Mucosa of descending colon (tissue), 3 donors: ENCODE measurements around the gene PLA2G4E. TPM values are rescaled to one million over a fixed set of nuclear protein-coding genes. Genes with fewer than 3 reads are reported as not detected.
A peak's percentile ranks its signal among the peaks of the same experiment; 100 is the strongest.

Experiments
- ATAC-seq: fragments of 200-7000 bp; cut with Tn5 transposase; one replicate; pipeline ENCODE4 v1.9.1; 2020; ENCODE audit warnings: mild to moderate bottlenecking, moderate library complexity
- DNase-seq, 3 donors: peaks; one replicate each; pipeline ENCODE4 v3.0.0-alpha.2; 2020
- H3K36me3 ChIP-seq: fragments of 200-600 bp; one replicate; pipeline ENCODE4 v1.8.0; 2021; ENCODE audit warnings: low read depth, mild to moderate bottlenecking
- H3K4me1 ChIP-seq: fragments of 200-600 bp; one replicate; pipeline ENCODE4 v1.8.0; 2021; ENCODE audit warnings: low read depth, mild to moderate bottlenecking
- H3K4me3 ChIP-seq: fragments of 200-600 bp; one replicate; pipeline ENCODE4 v1.8.0; 2021; ENCODE audit warnings: mild to moderate bottlenecking
- H3K9me3 ChIP-seq: fragments of 200-600 bp; one replicate; pipeline ENCODE4 v1.8.0; 2021; ENCODE audit warnings: mild to moderate bottlenecking
- CTCF ChIP-seq: fragments of 200-600 bp; IDR thresholded peaks from one replicate; pipeline ENCODE4 v1.8.0; 2022; ENCODE audit warnings: antibody characterized with exemption, mild to moderate bottlenecking
- intact Hi-C, 2 donors: fragments of 100-400 bp; cut with DNase I in 1 of 2; cut with micrococcal nuclease in 1 of 2; formaldehyde crosslinking; loops; one replicate each; pipeline versions ENCODE4 v1.11.0 to v1.11.1; 2022; cut with DNase I, micrococcal nuclease
- long read RNA-seq, 2 donors: library from polyadenylated mRNA; unstranded; transcript quantifications; one replicate each; pipeline ENCODE4 v2.0.0, GENCODE V29; 2019 to 2021
- total RNA-seq, 3 donors: library from RNA; stranded (reverse); fragmentation: NEBNext Ultra II Directional in 2 of 3; extraction: Animal tissue kit (Norgen Biotek cat#: 25700) in 2 of 3; gene quantifications; one replicate each; pipeline versions ENCODE4 v1.2.1 to v1.2.4, GENCODE V29; 2021 to 2023
- donor health status: DM: no; HTN: no; CAD: no; lungs with moderate emphysema.
- donor health status: DM: no; HTN: no; CAD: no.
- donor health status: DM: no; HTN: yes; CAD: no.

PLA2G4E gene, protein sequence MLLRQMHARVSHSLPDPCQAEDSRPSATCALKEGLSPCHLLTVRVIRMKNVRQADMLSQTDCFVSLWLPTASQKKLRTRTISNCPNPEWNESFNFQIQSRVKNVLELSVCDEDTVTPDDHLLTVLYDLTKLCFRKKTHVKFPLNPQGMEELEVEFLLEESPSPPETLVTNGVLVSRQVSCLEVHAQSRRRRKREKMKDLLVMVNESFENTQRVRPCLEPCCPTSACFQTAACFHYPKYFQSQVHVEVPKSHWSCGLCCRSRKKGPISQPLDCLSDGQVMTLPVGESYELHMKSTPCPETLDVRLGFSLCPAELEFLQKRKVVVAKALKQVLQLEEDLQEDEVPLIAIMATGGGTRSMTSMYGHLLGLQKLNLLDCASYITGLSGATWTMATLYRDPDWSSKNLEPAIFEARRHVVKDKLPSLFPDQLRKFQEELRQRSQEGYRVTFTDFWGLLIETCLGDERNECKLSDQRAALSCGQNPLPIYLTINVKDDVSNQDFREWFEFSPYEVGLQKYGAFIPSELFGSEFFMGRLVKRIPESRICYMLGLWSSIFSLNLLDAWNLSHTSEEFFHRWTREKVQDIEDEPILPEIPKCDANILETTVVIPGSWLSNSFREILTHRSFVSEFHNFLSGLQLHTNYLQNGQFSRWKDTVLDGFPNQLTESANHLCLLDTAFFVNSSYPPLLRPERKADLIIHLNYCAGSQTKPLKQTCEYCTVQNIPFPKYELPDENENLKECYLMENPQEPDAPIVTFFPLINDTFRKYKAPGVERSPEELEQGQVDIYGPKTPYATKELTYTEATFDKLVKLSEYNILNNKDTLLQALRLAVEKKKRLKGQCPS
- under 1 TPM; 0.06 to 0.27 (median 0.09) TPM for total RNA-seq
- long read RNA-seq, donor 1, result 0 reads
- long read RNA-seq, donor 2, result 0 reads

DNA sequence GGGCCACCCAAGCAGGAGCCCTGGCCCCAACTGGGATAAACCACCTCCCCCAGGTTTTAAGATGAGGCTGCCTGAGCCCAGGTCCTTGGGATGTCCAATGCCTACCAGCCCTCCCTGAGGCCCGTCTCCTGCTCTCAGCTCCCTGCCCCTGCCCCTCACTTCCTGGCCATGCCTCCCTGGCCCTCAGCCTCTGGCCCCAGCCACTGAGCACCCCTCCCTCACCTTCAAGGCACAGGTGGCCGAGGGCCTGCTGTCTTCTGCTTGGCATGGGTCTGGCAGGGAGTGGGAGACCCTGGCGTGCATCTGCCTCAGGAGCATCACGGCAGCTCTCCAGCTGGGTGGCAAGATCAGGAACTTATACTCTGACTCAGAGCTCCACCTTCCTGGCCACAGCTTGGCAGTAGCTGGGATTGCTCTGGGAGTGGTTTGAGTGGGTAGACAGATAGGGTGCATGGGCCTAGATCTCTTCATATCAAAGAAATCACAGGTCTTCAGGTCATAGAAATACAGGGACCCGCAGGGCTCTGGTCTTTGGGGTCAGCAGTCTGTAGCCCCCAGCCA lies at the start of gene PLA2G4E:
PLA2G4E (minus strand) TSS at position 330 of the 561 bp plus-strand sequence; CDS start at position 318, 12 bp downstream.
- intact Hi-C loops, result no loop called here
- ATAC-seq, result no peak
- no peaks in the 10 kb centered on the region for H3K36me3 ChIP-seq
- H3K4me3 ChIP-seq, result no peak within 1 kb of the TSS
- no peak for TF ChIP-seq CTCF
- no peak for DNase-seq
- no peaks in the 10 kb centered on the region for H3K9me3 ChIP-seq
- no peaks in the 10 kb centered on the region for H3K4me1 ChIP-seq

- Histone ChIP-seq H3K36me3 (no peaks in the 10 kb centered on the region), H3K4me3 (no peak overlapping the region), H3K4me1 (no peaks in the 10 kb centered on the region), H3K9me3 (no peaks in the 10 kb centered on the region)
- no peak for DNase-seq
- TF ChIP-seq CTCF, result no peak
- intact Hi-C loops, result no loop called here
- ATAC-seq, result no peak
Measured at GRCh38 chr15:42070279-42070975, 49.6 kb upstream of the PLA2G4E start.

DNA sequence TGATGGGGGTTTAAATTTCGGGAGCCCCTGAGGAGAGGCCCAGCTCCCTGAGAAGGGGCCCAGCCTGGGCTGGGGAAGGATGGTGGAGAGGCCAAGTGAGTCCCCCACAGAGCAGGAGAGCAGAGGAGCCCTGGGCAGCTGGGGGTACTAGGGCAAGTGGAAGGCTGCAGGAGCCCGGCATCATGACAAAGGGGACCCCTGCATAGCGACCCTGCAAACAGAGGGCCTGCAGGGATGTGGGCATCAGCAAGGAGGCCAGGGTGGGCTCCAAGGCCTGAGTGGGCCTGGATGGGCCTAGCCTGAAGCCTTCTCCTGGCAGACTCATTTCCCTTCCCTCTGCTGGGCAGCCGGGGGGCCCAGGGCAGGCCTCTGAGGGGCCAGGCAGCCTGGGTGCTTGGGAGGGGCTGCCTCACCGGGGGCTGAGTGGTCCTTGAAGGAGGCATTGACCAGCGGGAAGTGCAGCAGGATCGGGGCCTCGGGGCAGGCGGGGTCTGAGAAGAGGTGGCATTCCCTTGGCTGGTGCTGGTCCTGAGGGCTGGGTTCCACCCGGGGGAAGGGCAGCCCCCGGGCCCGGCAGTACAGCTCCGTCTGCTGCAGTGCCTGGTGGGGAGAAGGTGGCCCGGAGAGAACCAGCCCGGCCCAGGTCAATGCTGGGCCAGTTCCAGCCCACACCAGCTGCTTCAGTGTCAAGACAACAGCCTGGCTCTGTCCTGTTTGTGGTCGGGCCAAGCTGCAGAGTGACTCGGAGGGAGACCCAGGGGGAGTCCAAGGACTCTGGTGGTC lies 48.8 kb upstream of the PLA2G4E start:
- no peaks in the 10 kb centered on the region for H3K4me1 ChIP-seq
- TF ChIP-seq CTCF, result no peak
- ATAC-seq (no peak), DNase-seq (peak in 1 of 3 donors; percentile 37)
- intact Hi-C loops, result no loop called here
- no peaks in the 10 kb centered on the region for H3K9me3 ChIP-seq
- no peaks in the 10 kb centered on the region for H3K36me3 ChIP-seq
- no peak overlapping the region for H3K4me3 ChIP-seq

DNA sequence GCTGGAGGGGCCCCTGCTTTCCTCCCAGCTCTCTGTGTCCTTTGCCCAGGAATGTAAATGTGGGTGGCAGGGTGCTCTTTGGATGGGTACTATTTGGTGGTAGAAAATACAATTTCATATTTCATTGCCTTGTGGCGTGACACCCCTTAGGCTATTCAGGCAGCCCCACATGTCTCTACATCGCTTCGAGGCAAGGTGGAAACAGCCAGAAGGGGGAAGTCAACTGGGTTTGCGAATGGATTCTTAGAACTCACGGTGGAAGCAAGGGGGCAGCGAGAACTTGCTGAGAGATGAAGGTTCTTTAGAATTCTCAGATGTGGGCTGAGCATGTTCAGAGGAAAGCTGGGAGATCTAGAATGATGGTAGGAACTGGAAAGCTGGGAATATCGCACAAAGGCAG lies 48.2 kb upstream of the PLA2G4E start:
- Histone ChIP-seq H3K4me3 (no peak overlapping the region), H3K9me3 (no peaks in the 10 kb centered on the region), H3K4me1 (no peaks in the 10 kb centered on the region), H3K36me3 (no peaks in the 10 kb centered on the region)
- ATAC-seq (no peak), DNase-seq (no peak)
- intact Hi-C loops, result no loop called here
- no peak for TF ChIP-seq CTCF
